K562 (cell line): ENCODE measurements around the gene TNNT1. TPM values are rescaled to one million over a fixed set of nuclear protein-coding genes. Genes with fewer than 3 reads are reported as not detected.

ENCODE experiments used
- BRD4 ChIP-seq: fragments of 200-600 bp; sonication (generic); IDR thresholded peaks from 2 replicates; pipeline ENCODE4 v1.6.1; 2017; ENCODE audit warnings: inconsistent platforms
- CAMTA2 ChIP-seq: fragments of 250-450 bp; sonication (Bioruptor Pico); conservative IDR thresholded peaks from 2 replicates; pipeline ENCODE4 v1.5.1; 2022
- CBFA2T3 ChIP-seq: fragments of 450-650 bp; IDR thresholded peaks from 2 replicates; pipeline ENCODE4 v1.6.1; 2017
- CHD1 ChIP-seq: fragments of 200-600 bp; sonication (generic); IDR thresholded peaks from one replicate; pipeline ENCODE4 v1.6.1; 2012; ENCODE audit warnings: mild to moderate bottlenecking, moderate library complexity, low read length, inconsistent platforms
- JUN ChIP-seq, 2 experiments: sonication (generic) in 1 of 2; formaldehyde crosslinking in 1 of 2; IDR thresholded peaks; 2 replicates each; pipeline versions ENCODE4 v1.6.1 to v1.8.0; 2012 to 2022; ENCODE audit warnings: borderline replicate concordance in 2 of 2, mild to moderate bottlenecking in 2 of 2, improper control_type of control experiment in 1 of 2, low read depth in 1 of 2, low read length in 1 of 2, missing genetic modification reagents in 1 of 2
- KDM2B ChIP-seq: fragments of 250-450 bp; sonication (Bioruptor Pico); IDR thresholded peaks from 2 replicates; pipeline ENCODE4 v1.8.0; 2021; ENCODE audit warnings: mild to moderate bottlenecking, moderate library complexity
- MCM5 ChIP-seq: fragments of 450-650 bp; IDR thresholded peaks from 2 replicates; pipeline ENCODE4 v1.6.1; 2016; ENCODE audit warnings: low read depth
- MYC ChIP-seq, 2 experiments: fragments of 250-450 bp in 1 of 2; sonication (Bioruptor Pico) in 1 of 2; IDR thresholded peaks; 2 replicates each; pipeline versions ENCODE4 v1.5.1 to v1.6.1; 2012 to 2021; ENCODE audit warnings: low read depth in 2 of 2, borderline replicate concordance in 1 of 2, improper control_type of control experiment in 1 of 2, low read length in 1 of 2, mild to moderate bottlenecking in 1 of 2, moderate library complexity in 1 of 2
- NRF1 ChIP-seq, 2 experiments: fragments of 450-650 bp; IDR thresholded peaks in 1 of 2; conservative IDR thresholded peaks in 1 of 2; 2 replicates each; pipeline ENCODE4 v1.6.1; 2014; ENCODE audit warnings: mild to moderate bottlenecking in 2 of 2
- POLR3G ChIP-seq: IDR thresholded peaks from 2 replicates; pipeline ENCODE4 v1.6.1; 2011; ENCODE audit not compliant: insufficient read length, insufficient replicate concordance; ENCODE audit errors: extremely low read depth
- RUNX1 ChIP-seq: sonication (generic); IDR thresholded peaks from 2 replicates; pipeline ENCODE4 v1.6.1; 2016; ENCODE audit warnings: antibody characterized with exemption, low read depth
- SAP30 ChIP-seq: fragments of 200-600 bp; sonication (generic); IDR thresholded peaks from 2 replicates; pipeline ENCODE4 v1.6.1; 2012; ENCODE audit warnings: borderline replicate concordance, low read depth, mild to moderate bottlenecking, moderate library complexity, low read length, control low read depth, inconsistent platforms; ENCODE audit not compliant: insufficient read depth, poor library complexity, severe bottlenecking
- SMARCE1 ChIP-seq: fragments of 450-650 bp; IDR thresholded peaks from 2 replicates; pipeline ENCODE4 v1.7.1; 2016; ENCODE audit warnings: mild to moderate bottlenecking
- TAF7 ChIP-seq: fragments of 450-650 bp; IDR thresholded peaks from 2 replicates; pipeline ENCODE4 v1.6.1; 2016; ENCODE audit warnings: missing genetic modification characterization, missing compliant biosample characterization
- TRIM24 ChIP-seq, 2 experiments: fragments of 450-650 bp; IDR thresholded peaks; 2 replicates each; pipeline ENCODE4 v1.6.1; 2016
- ZNF121 ChIP-seq: sonication (generic); formaldehyde crosslinking; conservative IDR thresholded peaks from 2 replicates; pipeline ENCODE4 v1.8.0; 2022; ENCODE audit warnings: missing genetic modification reagents
- ZNF274 ChIP-seq: IDR thresholded peaks from 2 replicates; pipeline ENCODE4 v1.6.1; 2011; ENCODE audit warnings: low read depth, mild to moderate bottlenecking, low read length, moderate library complexity, borderline replicate concordance
- ZNF3 ChIP-seq: fragments of 250-450 bp; sonication (Bioruptor Pico); IDR thresholded peaks from 2 replicates; pipeline ENCODE4 v1.5.0; 2021; ENCODE audit warnings: mild to moderate bottlenecking, moderate library complexity
- ZNF324 ChIP-seq: fragments of 250-450 bp; sonication (Bioruptor Pico); IDR thresholded peaks from 2 replicates; pipeline ENCODE4 v1.4.0; 2020; ENCODE audit warnings: mild to moderate bottlenecking
- ZNF551 ChIP-seq: fragments of 250-450 bp; sonication (Bioruptor Pico); IDR thresholded peaks from 2 replicates; pipeline ENCODE4 v1.5.0; 2021; ENCODE audit warnings: mild to moderate bottlenecking, moderate library complexity
- polyA plus RNA-seq, 8 experiments: library from polyadenylated mRNA; depleted of rRNA in 4 of 8; stranded (reverse) in 5 of 8; unstranded in 3 of 8; fragments of >200 nt; fragmentation: Nextera tagmentation in 2 of 8; fragmentation: Illumina TruSeq in 1 of 8; extraction: Ambion mirVana in 2 of 8; extraction: Trizol in 1 of 8; gene quantifications; 2 replicates each; pipeline versions ENCODE4 v1.2.1 to v1.2.3, GENCODE V29; 2011 to 2014; ENCODE audit warnings: inconsistent platforms in 1 of 8, missing spikeins in 1 of 8
- total RNA-seq, 7 experiments: library from RNA; depleted of rRNA in 6 of 7; stranded (reverse); fragments of >200 nt in 6 of 7; fragmentation: Illumina TruSeq in 2 of 7; extraction: Trizol in 2 of 7; gene quantifications; 2 replicates each; pipeline versions ENCODE4 v1.2.1 to v1.2.3, GENCODE V29; 2011 to 2021; ENCODE audit warnings: low replicate concordance in 1 of 7
- TF ChIP-seq, protein P1 (sequence below), 2 experiments: fragments of 450-650 bp; IDR thresholded peaks; 2 replicates each; pipeline ENCODE4 v1.6.1; 2018; ENCODE audit warnings: mild to moderate bottlenecking in 2 of 2, low read depth in 1 of 2; ENCODE audit not compliant: partially characterized antibody in 2 of 2
- TF ChIP-seq, protein P2 (sequence below): sonication (generic); formaldehyde crosslinking; IDR thresholded peaks from 2 replicates; pipeline ENCODE4 v1.9.0; 2022; ENCODE audit warnings: mild to moderate bottlenecking, missing genetic modification reagents
- TF ChIP-seq, protein P3 (sequence below): fragments of 450-650 bp; formaldehyde crosslinking; IDR thresholded peaks from 2 replicates; pipeline ENCODE4 v1.4.0; 2020; ENCODE audit warnings: mild to moderate bottlenecking, moderate library complexity

Gene TNNT1
- total and polyA plus RNA-seq, 9 of the 15 experiments (the other 6 are each of a cell fraction or from before 2014, with no cell fraction given): 31.8 to 390 (median 227) TPM

DNA sequence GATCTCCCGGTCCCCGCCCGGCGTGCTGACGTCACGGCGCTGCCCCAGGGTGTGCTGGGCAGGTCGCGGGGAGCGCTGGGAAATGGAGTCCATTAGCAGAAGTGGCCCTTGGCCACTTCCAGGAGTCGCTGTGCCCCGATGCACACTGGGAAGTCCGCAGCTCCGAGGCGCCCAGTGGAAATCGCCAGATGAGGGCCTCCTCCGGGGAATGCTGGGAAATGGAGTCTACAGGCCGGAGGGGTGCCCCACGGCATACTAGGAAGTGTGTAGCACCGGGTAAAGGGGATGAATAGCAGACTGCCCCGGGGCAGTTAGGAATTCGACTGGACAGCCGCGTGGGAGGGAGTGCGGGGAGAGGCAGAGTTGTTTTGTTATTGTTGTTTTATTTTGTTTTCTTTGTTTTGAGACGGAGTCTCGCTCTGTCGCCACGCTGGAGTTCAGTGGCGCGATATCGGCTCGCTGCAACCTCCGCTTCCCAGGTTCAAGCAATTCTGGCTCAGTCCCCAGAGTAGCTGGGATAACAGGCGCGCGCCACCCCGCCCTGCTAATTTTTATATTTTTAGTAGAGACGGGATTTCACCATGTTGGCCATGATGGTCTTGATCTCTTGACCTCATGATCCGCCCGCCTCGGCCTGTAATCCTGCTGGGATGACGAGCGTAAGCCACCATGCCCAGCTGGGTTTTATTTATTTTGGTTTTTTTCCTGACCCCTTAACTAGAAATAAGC lies 31.2 kb downstream of the TNNT1 start (continued):
- TF ChIP-seq POLR3G (no peak), CBFA2T3 (no peak), RUNX1 (no peak), ZNF324 (CRISPR knock-in tag) (no peak), NRF1 (conservative IDR thresholded peaks at IDR 0.05 in 1 of 2, IDR thresholded peaks at IDR 0.05 in 1 of 2) (peak; percentile 61 to 72), CHD1 (no peak), ZNF551 (no peak), ZNF274 (no peak), ZNF3 (CRISPR knock-in tag) (no peak), ZNF121 (CRISPR knock-in tag) (no peak), BRD4 (no peak), CAMTA2 (CRISPR knock-in tag) (no peak), TAF7 (tag) (no peak), KDM2B (no peak), SMARCE1 (peak; percentile 53; the same call in 1 of the 2 replicates), MYC (IDR thresholded peaks at IDR 0.05; ENCODE audit: low read depth, low read length) (peak; percentile 67), MYC (CRISPR knock-in tag; IDR thresholded peaks at IDR 0.05; ENCODE audit: borderline replicate concordance, low read depth) (peak; percentile 55; the same call in 1 of the 2 replicates), MCM5 (no peak), JUN (IDR thresholded peaks at IDR 0.05; ENCODE audit: borderline replicate concordance, low read depth, low read length) (peak; percentile 37; the same call in 1 of the 2 replicates), JUN (CRISPR knock-in tag; IDR thresholded peaks at IDR 0.05; ENCODE audit: borderline replicate concordance) (no peak; the same call in 1 of the 2 replicates), TRIM24 (IDR thresholded peaks at IDR 0.05) (no peak), SAP30 (peak; percentile 47)
- TF ChIP-seq, protein P1, sequence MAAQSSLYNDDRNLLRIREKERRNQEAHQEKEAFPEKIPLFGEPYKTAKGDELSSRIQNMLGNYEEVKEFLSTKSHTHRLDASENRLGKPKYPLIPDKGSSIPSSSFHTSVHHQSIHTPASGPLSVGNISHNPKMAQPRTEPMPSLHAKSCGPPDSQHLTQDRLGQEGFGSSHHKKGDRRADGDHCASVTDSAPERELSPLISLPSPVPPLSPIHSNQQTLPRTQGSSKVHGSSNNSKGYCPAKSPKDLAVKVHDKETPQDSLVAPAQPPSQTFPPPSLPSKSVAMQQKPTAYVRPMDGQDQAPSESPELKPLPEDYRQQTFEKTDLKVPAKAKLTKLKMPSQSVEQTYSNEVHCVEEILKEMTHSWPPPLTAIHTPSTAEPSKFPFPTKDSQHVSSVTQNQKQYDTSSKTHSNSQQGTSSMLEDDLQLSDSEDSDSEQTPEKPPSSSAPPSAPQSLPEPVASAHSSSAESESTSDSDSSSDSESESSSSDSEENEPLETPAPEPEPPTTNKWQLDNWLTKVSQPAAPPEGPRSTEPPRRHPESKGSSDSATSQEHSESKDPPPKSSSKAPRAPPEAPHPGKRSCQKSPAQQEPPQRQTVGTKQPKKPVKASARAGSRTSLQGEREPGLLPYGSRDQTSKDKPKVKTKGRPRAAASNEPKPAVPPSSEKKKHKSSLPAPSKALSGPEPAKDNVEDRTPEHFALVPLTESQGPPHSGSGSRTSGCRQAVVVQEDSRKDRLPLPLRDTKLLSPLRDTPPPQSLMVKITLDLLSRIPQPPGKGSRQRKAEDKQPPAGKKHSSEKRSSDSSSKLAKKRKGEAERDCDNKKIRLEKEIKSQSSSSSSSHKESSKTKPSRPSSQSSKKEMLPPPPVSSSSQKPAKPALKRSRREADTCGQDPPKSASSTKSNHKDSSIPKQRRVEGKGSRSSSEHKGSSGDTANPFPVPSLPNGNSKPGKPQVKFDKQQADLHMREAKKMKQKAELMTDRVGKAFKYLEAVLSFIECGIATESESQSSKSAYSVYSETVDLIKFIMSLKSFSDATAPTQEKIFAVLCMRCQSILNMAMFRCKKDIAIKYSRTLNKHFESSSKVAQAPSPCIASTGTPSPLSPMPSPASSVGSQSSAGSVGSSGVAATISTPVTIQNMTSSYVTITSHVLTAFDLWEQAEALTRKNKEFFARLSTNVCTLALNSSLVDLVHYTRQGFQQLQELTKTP (IDR thresholded peaks at IDR 0.05; ENCODE audit: low read depth in 1 of 2, partially characterized antibody in 2 of 2): peak in 1 of 2 experiments; percentile 98
- TF ChIP-seq, protein P2, sequence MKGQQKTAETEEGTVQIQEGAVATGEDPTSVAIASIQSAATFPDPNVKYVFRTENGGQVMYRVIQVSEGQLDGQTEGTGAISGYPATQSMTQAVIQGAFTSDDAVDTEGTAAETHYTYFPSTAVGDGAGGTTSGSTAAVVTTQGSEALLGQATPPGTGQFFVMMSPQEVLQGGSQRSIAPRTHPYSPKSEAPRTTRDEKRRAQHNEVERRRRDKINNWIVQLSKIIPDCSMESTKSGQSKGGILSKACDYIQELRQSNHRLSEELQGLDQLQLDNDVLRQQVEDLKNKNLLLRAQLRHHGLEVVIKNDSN (CRISPR knock-in tag): no peak
- TF ChIP-seq, protein P3, sequence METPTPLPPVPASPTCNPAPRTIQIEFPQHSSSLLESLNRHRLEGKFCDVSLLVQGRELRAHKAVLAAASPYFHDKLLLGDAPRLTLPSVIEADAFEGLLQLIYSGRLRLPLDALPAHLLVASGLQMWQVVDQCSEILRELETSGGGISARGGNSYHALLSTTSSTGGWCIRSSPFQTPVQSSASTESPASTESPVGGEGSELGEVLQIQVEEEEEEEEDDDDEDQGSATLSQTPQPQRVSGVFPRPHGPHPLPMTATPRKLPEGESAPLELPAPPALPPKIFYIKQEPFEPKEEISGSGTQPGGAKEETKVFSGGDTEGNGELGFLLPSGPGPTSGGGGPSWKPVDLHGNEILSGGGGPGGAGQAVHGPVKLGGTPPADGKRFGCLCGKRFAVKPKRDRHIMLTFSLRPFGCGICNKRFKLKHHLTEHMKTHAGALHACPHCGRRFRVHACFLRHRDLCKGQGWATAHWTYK (CRISPR knock-in tag): peak; percentile 45; the same call in 1 of the 2 replicates
